NOMO-1 treated with dmso at 0.1 percent for 144 hours (cell line): ENCODE results near the gene ANKH.
A peak's percentile ranks its signal among the peaks of the same experiment; 100 is the strongest.
"Not testable (repeated sequence)": the region's sequence is repeated elsewhere in the genome, so short reads cannot be mapped to it uniquely, and the experiment has no call there.

Experiments used
- DNase-seq: peaks from one replicate; lab custom pipeline; 2025; ENCODE audit not compliant: unreplicated experiment; lab: John Stamatoyannopoulos, UW

Gene ANKH

GRCh38 chr5:14871214-14872069 is at the start of gene ANKH:
ANKH (minus strand) TSS chr5:14871778; CDS start chr5:14871447, 331 bp downstream.
- peak; percentile 88 for DNase-seq

DNA sequence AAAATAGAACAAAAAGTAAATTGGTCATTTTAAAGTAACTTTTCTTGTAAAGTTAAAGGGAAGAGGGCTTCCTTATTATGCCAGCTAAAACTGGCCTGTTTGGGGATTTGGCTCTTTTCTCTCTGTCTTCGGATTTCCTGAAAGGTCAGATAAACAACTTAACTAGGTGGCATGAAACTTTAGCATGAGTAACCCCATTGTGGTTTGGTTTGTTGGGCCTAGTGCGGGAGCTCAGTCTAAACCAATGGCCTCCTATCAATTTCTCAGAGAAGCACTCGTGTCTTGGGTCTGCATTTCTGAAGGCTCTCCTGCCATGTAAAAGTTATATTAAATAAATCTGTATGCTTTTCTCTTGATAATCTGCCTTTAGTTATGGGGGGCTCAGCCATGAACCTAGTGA is 48.5 kb upstream of the ANKH start:
- no peak for DNase-seq

DNA sequence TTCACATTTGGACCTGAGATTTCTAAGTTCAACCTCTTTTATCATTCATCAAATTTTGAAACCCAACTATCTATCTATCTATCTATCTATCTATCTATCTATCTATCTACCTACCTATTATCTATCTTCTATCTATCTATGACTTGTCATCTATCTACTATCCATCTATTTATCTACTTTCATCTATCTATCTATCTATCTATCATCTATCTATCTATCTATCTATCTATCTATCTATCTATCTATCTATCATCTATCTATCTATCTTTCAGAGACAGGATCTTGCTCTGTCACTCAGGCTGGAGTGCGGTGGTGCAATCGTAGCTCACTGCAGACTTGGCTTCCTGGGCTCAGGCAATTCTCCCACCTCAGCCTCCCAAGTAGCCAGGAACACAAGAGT is 47.5 kb upstream of the ANKH start:
- DNase-seq: not testable (repeated sequence)

- no peak for DNase-seq
Measured at GRCh38 chr5:14917719-14918118, 46.1 kb upstream of the ANKH start.

DNA sequence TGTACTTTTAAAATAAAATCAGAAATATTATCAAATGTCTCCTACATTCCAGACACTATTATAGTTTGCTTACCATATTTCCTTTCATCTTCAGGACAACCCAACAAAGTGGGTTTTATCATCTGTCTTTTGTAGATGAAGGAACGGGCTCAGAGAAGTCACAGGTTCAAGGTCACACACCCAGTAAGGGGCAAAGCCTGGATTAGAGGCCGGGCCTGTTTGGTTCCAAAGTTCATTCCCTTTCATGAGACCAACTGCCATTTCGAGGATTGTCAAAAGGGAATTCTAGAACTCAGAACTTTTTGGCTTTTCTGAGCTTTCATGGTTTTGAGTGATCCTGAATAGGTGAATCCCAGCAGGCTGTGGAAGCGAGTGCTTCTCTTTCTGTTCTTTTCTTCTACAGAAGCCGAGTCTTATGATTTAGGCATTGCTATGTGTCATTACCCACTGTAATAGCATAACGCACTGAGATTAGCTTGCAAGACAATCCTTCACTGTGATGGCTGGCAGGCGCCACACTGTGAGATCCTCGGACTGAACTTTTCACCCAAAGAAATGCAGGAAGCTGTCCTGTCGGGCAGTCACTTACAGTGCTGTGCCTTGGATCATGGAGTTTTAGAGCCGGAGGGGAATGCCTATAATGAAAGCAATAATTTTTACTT is 43.8 kb upstream of the ANKH start:
- DNase-seq: no peak

- no peak for DNase-seq
Measured at GRCh38 chr5:14914623-14915260, 43.2 kb upstream of the ANKH start.

DNA sequence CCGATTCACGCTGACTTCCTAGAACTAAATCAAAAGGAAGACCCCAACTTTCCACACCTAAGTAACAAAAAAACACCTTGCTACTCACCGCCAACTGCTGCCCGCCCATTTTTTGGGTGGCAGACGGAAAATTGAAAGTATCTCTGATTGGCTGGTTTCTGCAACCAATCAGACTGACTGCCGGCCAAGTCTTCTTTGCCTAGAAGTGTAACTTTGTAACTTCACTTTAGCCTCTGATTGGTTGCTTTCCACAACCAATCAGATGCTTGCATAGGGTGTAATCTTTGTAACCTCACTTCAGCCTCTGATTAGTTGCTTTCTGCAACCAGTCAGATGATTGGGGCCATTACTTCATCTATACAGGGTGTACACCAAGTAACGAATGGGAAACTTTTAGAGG is 42.6 kb upstream of the ANKH start:
- DNase-seq: no peak

GRCh38 chr5:14913096-14913495 is 41.5 kb upstream of the ANKH start:
- DNase-seq: no peak

GRCh38 chr5:14912206-14912605 is 40.6 kb upstream of the ANKH start:
- no peak for DNase-seq

- DNase-seq: no peak
Measured at GRCh38 chr5:14909369-14909768, 37.8 kb upstream of the ANKH start.

- no peak for DNase-seq
Measured at GRCh38 chr5:14908172-14908571, 36.6 kb upstream of the ANKH start.

DNA sequence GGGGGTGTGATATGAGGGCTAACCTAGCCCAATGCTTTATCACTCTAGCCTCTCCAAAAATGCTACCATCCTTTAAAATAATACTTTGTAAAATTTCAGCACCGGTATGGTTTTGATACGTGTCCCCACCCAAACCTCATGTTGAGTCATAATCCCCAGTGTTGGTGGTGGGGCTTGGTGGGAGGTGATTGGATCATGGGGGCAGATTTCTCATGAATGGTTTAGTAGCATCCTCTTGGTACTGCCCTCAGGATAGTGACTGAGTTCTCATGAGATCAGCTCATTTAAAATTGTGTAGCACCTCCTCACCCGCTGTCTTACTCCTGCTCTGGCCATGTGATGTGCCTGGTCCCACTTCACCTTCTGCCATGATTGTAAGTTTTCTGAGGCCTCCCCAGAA is 35.0 kb upstream of the ANKH start:
- no peak for DNase-seq

DNA sequence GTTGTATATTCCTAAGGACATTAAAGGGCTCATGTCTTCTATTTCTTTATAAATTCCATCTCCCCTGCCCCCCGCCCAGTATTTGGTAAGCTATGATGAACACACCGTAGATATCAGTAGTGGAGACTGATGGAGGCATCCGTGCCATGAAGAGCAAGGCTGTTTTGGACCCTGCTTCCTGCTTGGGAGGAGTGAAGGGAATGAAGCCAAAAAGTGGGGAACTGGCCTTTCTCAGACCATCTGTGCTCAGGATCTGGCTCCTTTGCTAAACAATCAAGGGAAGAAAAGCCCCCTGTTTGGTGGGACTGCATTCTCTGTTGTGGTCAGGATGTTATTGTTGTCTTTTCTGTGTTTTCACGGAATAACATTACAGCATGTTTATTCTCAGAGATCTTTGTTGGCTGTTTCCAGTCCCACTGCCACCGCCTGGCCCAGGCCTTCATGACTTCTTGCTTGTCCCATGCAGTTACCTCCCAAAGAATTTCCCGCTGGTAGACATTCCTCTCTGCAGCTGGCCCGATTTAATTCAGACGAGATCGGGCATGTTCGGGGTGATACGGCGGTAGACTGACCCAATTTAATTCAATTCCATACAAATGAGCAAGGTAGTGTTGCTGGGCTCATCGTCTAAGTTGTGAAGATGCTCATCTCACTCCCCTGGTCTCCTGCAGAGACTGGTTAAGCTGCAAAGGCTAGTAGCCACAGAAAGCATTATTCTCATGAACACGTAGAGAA is 31.4 kb upstream of the ANKH start:
- DNase-seq: no peak

- DNase-seq: no peak
Measured at GRCh38 chr5:14901462-14902051, 30.0 kb upstream of the ANKH start.

GRCh38 chr5:14900693-14901461 is 29.3 kb upstream of the ANKH start:
- DNase-seq: no peak

GRCh38 chr5:14896131-14896530 is 24.6 kb upstream of the ANKH start:
- no peak for DNase-seq

- DNase-seq: no peak
Measured at GRCh38 chr5:14895301-14895700, 23.7 kb upstream of the ANKH start.

- no peak for DNase-seq
Measured at GRCh38 chr5:14894748-14895147, 23.2 kb upstream of the ANKH start.

DNA sequence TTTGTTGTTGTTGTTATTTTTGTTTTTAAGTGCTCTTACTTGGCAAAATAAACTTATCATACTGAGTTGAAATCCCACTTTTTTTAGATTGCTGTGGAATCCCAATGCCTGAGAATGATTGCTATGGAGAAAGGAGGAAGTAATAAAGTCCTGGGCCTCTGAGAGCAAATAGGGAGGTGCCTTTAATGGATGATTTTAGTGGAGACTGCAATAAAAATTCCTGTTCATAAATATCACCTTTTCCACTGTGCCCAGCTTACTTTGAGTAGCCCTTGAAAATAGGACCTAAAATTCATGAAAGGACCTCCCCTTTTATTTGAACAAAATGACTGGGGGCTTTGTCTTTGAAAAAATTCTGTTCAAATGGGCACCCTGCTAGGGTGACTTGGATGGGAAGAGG is 21.8 kb upstream of the ANKH start:
- DNase-seq: no peak

- DNase-seq: no peak
Measured at GRCh38 chr5:14890846-14891245, 19.3 kb upstream of the ANKH start.
